Measurements from ENCODE around the gene RANBP10. TPM values are rescaled to one million over a fixed set of nuclear protein-coding genes. Genes with fewer than 3 reads are reported as not detected.

Gene RANBP10
- total RNA-seq, 4 donors from 2014 or later, result 15.0 to 24.6 (median 17.9) TPM

DNA sequence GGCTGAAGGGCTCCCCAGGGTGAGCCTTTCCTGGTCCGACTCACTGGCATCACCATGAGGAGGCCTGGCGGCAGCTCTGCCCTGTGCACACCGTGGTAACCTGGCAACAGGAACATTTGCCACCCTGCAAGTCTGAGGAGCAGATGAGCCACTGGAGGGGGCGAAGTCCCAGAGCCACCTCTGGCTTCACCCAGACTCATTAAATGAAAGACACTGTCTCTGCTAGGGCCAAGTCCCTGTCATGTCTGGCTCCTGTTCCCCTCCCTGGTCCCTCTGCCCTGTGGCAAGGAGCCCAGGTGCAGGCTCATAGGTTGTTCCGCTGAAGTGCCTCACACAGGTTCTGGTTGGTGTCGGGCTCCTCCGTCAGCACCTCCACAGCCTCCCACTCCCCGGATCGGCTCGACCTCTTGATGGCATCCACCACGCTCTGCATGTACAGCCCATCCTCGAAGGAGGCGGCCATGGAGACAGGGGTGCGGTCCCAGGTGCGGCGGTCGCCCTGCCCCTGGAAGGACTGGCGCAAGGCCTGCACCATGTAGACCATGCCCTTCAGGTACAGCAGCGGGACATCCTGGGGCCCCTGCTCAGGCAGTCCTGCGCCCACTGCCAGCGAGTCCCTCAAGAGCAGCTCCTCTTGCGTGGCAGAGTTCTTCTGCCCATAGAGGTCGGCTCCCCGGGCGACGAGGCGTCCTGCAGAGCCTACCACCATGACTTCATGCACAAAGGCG is 131.3 kb downstream of the RANBP10 start:
- H3K4me3 ChIP-seq (ENCODE audit: low read depth, poor library complexity, severe bottlenecking), result no peak overlapping the region
- 92 to 93% methylated on average over 15 to 28 of the region's 28 CpGs for WGBS, 2 donors
- no peak for TF ChIP-seq POLR2A (IDR thresholded peaks at IDR 0.05)
- TF ChIP-seq, protein P1, sequence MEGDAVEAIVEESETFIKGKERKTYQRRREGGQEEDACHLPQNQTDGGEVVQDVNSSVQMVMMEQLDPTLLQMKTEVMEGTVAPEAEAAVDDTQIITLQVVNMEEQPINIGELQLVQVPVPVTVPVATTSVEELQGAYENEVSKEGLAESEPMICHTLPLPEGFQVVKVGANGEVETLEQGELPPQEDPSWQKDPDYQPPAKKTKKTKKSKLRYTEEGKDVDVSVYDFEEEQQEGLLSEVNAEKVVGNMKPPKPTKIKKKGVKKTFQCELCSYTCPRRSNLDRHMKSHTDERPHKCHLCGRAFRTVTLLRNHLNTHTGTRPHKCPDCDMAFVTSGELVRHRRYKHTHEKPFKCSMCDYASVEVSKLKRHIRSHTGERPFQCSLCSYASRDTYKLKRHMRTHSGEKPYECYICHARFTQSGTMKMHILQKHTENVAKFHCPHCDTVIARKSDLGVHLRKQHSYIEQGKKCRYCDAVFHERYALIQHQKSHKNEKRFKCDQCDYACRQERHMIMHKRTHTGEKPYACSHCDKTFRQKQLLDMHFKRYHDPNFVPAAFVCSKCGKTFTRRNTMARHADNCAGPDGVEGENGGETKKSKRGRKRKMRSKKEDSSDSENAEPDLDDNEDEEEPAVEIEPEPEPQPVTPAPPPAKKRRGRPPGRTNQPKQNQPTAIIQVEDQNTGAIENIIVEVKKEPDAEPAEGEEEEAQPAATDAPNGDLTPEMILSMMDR (IDR thresholded peaks at IDR 0.05), result no peak
- intact Hi-C loops (cut with DNase I; ENCODE audit: low total_unique reads), result loop anchor here (5.0 kb wide), 1 partner anchor 137 kb away; no protein-coding TSS in a partner anchor
- DNase-seq (ENCODE audit: low spot score in 2 of 2), result no peak

DNA sequence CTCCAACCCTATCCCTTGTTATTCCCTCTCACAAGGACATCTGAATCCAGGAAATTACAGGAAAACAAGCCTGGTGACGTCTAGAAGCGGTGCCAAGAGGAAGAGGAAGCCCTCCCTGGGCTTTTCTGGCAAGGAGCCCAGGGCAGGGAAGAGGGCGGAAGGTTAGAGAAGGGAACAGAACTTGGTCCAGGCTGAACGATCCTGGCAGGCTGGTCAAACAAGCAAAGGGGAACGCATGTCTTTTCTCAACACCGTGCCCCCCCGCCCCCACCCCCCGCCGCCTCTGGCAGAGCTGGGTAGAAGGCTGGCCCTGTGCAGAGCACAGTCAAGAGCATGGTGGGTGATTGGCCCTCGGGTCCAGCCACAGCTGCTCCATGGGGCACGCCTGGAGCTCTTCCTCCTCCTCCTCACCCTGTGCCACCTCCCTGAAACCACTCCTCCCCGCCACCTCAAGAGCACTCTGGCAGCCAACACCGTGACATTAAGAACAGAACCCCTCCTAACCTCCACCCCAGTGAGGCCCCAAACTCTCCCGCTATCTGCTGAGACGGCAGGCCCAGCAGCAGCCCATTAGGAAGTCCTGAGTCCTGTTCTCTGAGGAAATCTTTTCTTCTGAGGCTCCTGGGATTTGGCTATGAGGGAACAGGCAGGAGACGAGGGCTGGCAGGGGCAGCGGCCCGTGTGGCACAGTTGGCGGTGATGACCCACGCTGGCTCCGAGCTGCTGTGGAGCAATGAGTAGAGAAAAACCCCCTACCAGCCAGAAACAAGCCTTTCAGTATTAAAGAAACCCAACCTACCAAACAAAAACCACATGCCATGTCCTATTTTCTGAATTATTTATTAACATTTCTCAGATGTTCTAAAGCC is 132.4 kb downstream of the RANBP10 start:
- intact Hi-C loops (cut with DNase I; ENCODE audit: low total_unique reads), result loop anchor here (5.0 kb wide), 1 partner anchor 138 kb away; no protein-coding TSS in a partner anchor
- no peak overlapping the region for H3K4me3 ChIP-seq (ENCODE audit: low read depth, poor library complexity, severe bottlenecking)
- no peak for TF ChIP-seq POLR2A (IDR thresholded peaks at IDR 0.05)
- peak; percentile 63 to 93 for DNase-seq (ENCODE audit: low spot score in 2 of 2)
- 30 to 37% methylated on average over 19 to 21 of the region's 21 CpGs for WGBS, 2 donors

Other genes starting within 250 kb of the RANBP10 start
- 10 to 100 TPM; 41.0 to 49.9 (median 44.2) TPM for gene CTCF, start 244.0 kb downstream of the RANBP10 start, total RNA-seq
- gene CARMIL2, start 161.4 kb downstream of the RANBP10 start, total RNA-seq, result 1 to 10 TPM in 2 of 4 donors, under 1 TPM in 2; 0.91 to 4.7 (median 1.9) TPM
- gene ACD, start 146.3 kb downstream of the RANBP10 start, total RNA-seq, result 10 to 100 TPM; 18.7 to 31.1 (median 23.4) TPM
- 1 to 10 TPM; 2.1 to 3.5 (median 2.4) TPM for gene PARD6A, start 145.6 kb downstream of the RANBP10 start, total RNA-seq
- 10 to 100 TPM; 14.5 to 21.2 (median 17.5) TPM for gene ENKD1, start 139.8 kb downstream of the RANBP10 start, total RNA-seq
- gene C16orf86, start 139.7 kb downstream of the RANBP10 start, total RNA-seq, result 10 to 100 TPM in 1 of 4 donors, 1 to 10 TPM in 3; 2.2 to 10.4 (median 7.2) TPM
- gene GFOD2, start 87.2 kb downstream of the RANBP10 start, total RNA-seq, result 10 to 100 TPM; 31.7 to 41.4 (median 33.5) TPM
- gene TSNAXIP1, start 329 bp upstream of the RANBP10 start, total RNA-seq, result under 1 TPM in 3 of 4 donors, not detected in 1; 0.15 to 0.75 (median 0.15) TPM
- 100 to 1,000 TPM in 1 of 4 donors, 10 to 100 TPM in 3; 61.3 to 102 (median 75.9) TPM for gene THAP11, start 35.8 kb upstream of the RANBP10 start, total RNA-seq
- gene NUTF2, start 40.4 kb upstream of the RANBP10 start, total RNA-seq, result 100 to 1,000 TPM in 3 of 4 donors, 10 to 100 TPM in 1; 88.5 to 136 (median 109) TPM
- 100 to 1,000 TPM in 3 of 4 donors, 10 to 100 TPM in 1; 77.6 to 205 (median 106) TPM for gene CENPT, start 41.1 kb upstream of the RANBP10 start, total RNA-seq
- gene EDC4, start 66.5 kb upstream of the RANBP10 start, total RNA-seq, result 10 to 100 TPM; 38.6 to 86.5 (median 56.7) TPM
- 1 to 10 TPM in 1 of 4 donors, under 1 TPM in 2, not detected in 1; 0.65 to 3.7 (median 0.80) TPM for gene NRN1L, start 78.3 kb upstream of the RANBP10 start, total RNA-seq
- 10 to 100 TPM; 11.1 to 17.9 (median 14.4) TPM for gene PSKH1, start 86.7 kb upstream of the RANBP10 start, total RNA-seq
- gene CTRL, start 125.3 kb upstream of the RANBP10 start, total RNA-seq, result 1 to 10 TPM in 1 of 4 donors, under 1 TPM in 1, not detected in 2; 0.84 to 1.7 TPM
- 10 to 100 TPM; 11.4 to 20.4 (median 17.8) TPM for gene PSMB10, start 130.3 kb upstream of the RANBP10 start, total RNA-seq
- gene LCAT, start 137.6 kb upstream of the RANBP10 start, total RNA-seq, result 10 to 100 TPM in 3 of 4 donors, 1 to 10 TPM in 1; 6.4 to 16.5 (median 12.1) TPM
- gene SLC12A4, start 162.1 kb upstream of the RANBP10 start, total RNA-seq, result 10 to 100 TPM; 31.3 to 74.1 (median 50.9) TPM
- under 1 TPM in 2 of 4 donors, not detected in 2; 0.15 to 0.26 TPM for gene DPEP3, start 173.9 kb upstream of the RANBP10 start, total RNA-seq
- 1 to 10 TPM in 3 of 4 donors, under 1 TPM in 1; 0.52 to 5.9 (median 1.7) TPM for gene DPEP2, start 192.9 kb upstream of the RANBP10 start, total RNA-seq
- not detected for gene DPEP2NB, start 209.4 kb upstream of the RANBP10 start, total RNA-seq
- 10 to 100 TPM; 11.0 to 21.1 (median 13.6) TPM for gene DDX28, start 216.7 kb upstream of the RANBP10 start, total RNA-seq
- 10 to 100 TPM; 13.7 to 24.0 (median 14.8) TPM for gene DUS2, start 216.7 kb upstream of the RANBP10 start, total RNA-seq